Measurements from ENCODE around the gene OR51D1.

The OR51D1 gene

DNA sequence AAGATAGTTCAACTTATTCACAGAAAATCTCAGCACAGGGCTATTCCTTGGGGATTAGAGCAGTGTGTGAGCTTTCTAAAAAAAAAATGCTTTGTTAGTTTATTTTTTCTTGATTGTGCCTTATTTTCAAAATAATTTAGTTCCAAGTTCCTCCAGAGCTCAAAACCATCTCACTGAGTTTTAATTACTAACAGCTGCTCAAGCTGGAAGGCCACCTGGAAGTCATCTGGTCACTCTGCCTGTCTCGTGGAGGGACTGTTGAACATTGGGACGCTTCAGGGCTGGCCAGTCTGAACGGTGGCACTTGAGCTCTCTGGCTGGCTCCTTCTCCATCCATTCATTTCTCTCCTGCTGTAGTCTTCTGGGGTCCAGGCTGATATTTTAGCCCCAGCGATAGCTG lies 10.5 kb downstream of the OR51D1 start:
- no peak for DNase-seq

GRCh38 chr11:4654635-4655369 lies 17.5 kb downstream of the OR51D1 start:
- DNase-seq = no peak

DNA sequence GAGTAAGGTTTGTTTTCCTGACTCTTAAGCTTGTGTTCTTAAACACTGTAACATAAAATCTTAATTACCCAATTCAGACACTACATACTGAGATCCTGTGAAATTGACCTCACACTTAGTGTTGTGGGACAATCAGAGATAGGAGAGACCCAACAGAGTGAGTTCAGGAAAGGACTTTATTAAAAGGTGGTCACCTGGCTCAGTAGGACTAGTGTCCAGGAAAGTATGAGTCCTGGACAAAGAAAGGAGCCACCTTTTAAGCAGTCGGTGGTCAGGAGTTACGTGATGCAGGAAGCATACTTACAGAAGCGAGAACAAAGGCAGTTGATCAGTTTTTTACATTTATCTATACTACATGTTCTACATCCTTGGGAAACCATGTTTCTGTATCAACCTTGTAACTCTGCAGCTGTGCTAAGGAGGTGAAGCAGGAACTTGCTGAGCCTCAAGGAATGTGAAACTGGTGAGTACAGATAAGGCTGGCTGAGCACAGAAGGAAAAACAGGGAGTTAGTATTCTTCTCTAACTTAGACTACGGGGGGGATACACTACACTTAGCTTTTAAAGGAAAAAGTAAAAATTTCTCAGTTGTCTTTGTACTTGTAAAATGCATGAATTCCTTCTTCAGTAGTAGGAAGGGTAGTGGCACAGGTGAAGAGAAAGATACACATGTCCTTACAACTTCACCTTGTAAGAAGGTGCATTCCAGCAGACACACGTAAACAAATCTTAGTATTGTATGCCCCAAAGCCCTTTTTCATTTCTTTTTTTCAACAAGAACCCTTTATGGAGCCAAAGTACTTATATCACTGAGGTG lies 21.6 kb downstream of the OR51D1 start:
- DNase-seq = no peak

- no peak for DNase-seq
Measured at GRCh38 chr11:4662876-4663275, 25.6 kb downstream of the OR51D1 start.

DNA sequence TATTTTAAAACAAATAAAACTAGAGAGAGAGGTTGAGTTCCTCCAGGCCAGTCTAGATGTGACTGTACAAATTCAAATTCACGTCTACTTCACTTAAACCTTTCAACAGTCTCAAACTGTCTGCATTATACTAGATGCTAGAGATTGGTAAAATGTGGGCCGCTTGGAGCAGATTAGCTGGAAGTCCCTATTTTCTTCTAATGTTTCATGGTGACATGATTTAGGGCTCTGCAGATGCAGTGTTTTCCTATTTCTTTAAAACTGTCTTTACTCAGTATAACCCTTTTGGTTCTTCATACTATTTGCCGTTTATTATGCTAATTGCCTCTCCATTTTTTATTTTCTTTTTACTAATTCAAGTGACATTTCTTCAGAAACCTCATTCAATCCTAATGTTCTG lies 26.9 kb downstream of the OR51D1 start:
- DNase-seq = no peak

- DNase-seq = no peak
Measured at GRCh38 chr11:4664786-4665185, 27.5 kb downstream of the OR51D1 start.

DNA sequence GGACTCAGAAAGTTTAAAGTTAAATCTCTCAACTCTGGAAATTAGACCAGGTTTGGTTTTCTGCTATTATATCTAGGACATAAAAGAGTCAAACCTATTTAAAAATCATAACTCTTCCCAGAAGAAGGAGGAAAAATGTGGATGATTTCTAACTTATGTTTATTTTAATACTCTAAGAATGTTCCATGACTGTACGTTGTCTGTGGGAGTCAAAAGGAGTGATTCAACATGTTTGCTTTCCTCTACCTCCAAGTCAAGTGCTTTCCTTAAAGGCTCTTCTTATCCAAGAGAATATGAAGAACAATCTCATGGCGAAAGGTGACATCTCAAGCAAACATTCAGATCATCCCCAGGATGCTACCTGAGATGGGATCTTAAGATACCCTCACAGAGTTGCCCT lies 28.1 kb downstream of the OR51D1 start:
- DNase-seq = no peak

DNA sequence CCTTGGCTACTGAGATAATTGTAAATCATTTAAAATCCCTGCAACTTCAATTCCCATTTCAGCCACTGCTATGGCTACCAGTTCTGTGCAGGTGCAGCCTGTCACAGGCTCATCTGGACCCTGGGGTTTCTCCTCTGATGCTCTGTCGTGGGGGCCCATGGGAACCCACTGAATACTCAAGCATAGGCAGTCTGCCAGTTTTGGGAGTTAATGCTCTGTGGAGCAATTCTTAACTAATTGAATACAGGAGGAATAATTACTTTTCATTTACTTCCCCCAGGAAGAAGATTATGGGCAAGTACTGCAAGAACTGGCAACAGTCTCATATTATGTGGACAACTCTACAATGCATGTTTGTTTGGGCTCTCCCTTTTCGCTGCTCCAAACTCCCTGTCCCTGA lies 34.5 kb downstream of the OR51D1 start:
- DNase-seq = no peak

DNA sequence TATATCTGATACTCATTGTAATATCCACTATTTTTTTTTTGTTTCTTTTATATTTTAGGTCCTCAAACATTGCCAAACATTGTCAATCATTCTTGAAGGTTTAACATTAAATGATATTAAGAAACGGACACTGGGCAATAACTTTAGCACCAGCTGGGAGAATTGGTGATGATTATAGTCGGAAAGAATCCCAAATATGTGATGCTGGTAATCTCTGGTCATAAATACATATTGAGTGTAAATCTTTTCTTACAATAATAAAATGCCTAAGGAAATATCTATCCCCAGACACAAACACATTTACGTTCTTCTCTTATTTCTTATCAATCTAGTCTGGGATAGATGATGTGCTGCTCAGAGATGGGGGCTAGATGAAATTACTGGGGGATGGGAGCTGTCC lies 35.2 kb downstream of the OR51D1 start:
- DNase-seq = no peak

GRCh38 chr11:4673781-4674180 lies 36.5 kb downstream of the OR51D1 start:
- DNase-seq = no peak

GRCh38 chr11:4677948-4678347 lies 40.7 kb downstream of the OR51D1 start:
- DNase-seq = no peak

- no peak for DNase-seq
Measured at GRCh38 chr11:4680341-4680740, 43.1 kb downstream of the OR51D1 start.

- no peak for DNase-seq
Measured at GRCh38 chr11:4682623-4683419, 45.5 kb downstream of the OR51D1 start.

- DNase-seq = no peak
Measured at GRCh38 chr11:4684631-4685285, 47.5 kb downstream of the OR51D1 start.
